Choroid plexus epithelial cell (primary cell): ENCODE measurements around the gene TEAD1.

Experiments used
- DNase-seq: peaks from one replicate; pipeline ENCODE4 v3.0.0-alpha.2; 2010; ENCODE audit warnings: low read depth
- H3K4me3 ChIP-seq: 2 replicates; pipeline ENCODE4 v1.5.1; 2011; ENCODE audit warnings: low read depth, mild to moderate bottlenecking, control low read depth, low read length, moderate library complexity
- TF ChIP-seq, protein P1 (sequence below): conservative IDR thresholded peaks from 2 replicates; pipeline ENCODE4 v1.5.1; 2011; ENCODE audit warnings: low read depth, mild to moderate bottlenecking, control low read depth, inconsistent platforms, low read length, moderate library complexity

TEAD1 gene

DNA sequence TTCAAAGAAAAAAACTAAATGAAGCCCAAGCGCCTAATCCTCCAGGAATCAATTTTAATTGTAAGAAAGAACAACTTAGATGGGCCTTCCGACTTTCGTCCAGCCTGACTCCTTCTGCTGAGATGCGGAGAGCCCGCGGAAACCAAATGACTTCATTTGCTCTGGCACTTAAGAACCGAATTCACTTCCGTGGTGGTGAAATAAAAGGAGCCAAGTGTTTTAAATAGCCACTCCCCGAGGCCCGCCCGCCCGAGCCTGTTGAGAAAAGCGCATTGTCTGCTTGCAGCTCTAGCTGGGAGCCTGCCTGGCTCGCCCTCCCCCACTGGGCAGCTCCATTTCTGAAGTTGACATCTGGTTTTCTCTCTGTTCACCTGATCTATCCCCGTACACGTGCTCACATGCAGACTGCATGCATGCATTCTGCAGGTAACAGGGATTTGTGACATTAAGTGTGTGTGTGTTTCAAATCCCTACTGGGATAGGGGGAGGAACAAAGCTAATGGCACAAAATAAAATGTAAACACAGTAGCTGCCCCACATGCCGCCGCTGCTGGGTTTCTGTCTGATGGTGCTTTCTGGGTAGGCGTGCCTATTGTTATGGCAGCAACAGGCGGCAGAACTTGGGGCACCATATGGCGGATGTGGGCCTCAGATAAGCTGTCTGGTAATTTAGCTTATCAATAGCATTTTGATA, 6.2 kb downstream of the TEAD1 start:
- TF ChIP-seq, protein P1, sequence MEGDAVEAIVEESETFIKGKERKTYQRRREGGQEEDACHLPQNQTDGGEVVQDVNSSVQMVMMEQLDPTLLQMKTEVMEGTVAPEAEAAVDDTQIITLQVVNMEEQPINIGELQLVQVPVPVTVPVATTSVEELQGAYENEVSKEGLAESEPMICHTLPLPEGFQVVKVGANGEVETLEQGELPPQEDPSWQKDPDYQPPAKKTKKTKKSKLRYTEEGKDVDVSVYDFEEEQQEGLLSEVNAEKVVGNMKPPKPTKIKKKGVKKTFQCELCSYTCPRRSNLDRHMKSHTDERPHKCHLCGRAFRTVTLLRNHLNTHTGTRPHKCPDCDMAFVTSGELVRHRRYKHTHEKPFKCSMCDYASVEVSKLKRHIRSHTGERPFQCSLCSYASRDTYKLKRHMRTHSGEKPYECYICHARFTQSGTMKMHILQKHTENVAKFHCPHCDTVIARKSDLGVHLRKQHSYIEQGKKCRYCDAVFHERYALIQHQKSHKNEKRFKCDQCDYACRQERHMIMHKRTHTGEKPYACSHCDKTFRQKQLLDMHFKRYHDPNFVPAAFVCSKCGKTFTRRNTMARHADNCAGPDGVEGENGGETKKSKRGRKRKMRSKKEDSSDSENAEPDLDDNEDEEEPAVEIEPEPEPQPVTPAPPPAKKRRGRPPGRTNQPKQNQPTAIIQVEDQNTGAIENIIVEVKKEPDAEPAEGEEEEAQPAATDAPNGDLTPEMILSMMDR: no peak
- H3K4me3 ChIP-seq: peak overlapping the region; percentile 16
- DNase-seq: peak; percentile 96

DNA sequence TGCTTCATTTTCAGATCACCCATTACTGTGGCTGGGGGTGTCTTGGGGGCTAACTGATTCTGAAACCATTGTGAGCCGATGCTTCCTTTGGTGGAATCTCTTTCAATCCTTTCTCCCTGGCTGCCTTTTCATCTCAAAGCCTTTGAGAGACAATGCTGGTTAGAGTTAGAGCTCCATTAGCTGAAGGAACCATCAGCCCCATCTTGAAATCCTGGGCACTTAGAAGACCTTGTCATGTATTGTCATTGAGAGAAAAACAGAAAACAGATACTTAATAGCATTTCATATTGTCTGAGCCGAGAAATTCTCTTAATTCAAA, 6.7 kb downstream of the TEAD1 start:
- no peak overlapping the region for H3K4me3 ChIP-seq
- TF ChIP-seq, protein P1: no peak
- no peak for DNase-seq

- TF ChIP-seq, protein P1: no peak
- no peak for DNase-seq
- H3K4me3 ChIP-seq: no peak overlapping the region
These were observed 7.2 kb downstream of the TEAD1 start for GRCh38 chr11:12681466-12681865.

DNA sequence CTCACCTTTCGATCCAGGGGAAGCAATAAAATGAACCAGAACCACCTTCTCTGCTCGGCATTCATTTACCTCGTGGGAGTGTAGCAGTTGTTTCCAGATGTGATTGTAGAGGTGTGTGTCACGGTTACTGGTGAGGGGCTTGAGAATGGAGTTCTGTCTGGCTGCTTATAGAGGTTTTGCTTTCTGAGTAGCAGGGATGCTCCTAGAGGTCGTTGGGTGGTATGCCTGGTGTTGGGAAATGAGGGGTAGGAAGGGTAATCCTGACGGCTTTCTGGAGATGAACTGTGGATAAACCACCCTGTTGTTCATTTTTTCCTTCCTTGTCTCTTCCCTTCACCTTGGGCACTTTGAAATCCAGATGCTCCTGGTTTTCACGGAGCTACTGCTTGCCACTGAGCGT, 8.1 kb downstream of the TEAD1 start:
- H3K4me3 ChIP-seq: no peak overlapping the region
- no peak for DNase-seq
- TF ChIP-seq, protein P1: no peak

GRCh38 chr11:12682737-12683500, 8.7 kb downstream of the TEAD1 start:
- H3K4me3 ChIP-seq: no peak overlapping the region
- DNase-seq: no peak
- TF ChIP-seq, protein P1: no peak

- TF ChIP-seq, protein P1: no peak
- no peak overlapping the region for H3K4me3 ChIP-seq
- DNase-seq: no peak
These were observed 9.7 kb downstream of the TEAD1 start for GRCh38 chr11:12683874-12684273.

DNA sequence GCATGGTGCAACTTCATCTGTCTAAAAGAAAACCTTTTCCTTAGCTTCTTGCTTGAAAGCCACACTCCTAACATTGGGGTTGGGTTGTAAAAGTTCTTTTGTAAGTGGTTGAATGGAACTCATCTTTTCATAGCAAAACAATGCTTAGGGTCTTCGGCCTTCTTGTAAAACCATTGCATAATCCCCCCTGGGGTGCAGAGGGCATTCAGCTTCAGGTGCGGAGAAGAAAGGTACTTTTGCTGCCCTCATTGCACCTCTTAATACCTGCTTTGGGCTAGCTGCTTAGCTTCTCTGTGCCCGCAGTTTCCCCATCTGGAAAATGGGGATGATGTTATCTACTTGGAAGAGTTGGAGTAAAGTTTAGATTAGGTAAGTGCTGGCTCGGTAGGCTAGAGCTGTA, 10.1 kb downstream of the TEAD1 start:
- TF ChIP-seq, protein P1: no peak
- DNase-seq: no peak
- no peak overlapping the region for H3K4me3 ChIP-seq
